ENCODE results near the gene CETN2. TPM values are rescaled to one million over a fixed set of nuclear protein-coding genes. Genes with fewer than 3 reads are reported as not detected.

CETN2 gene
- total RNA-seq, 1 donor from 2014 or later: 58.2 TPM

DNA sequence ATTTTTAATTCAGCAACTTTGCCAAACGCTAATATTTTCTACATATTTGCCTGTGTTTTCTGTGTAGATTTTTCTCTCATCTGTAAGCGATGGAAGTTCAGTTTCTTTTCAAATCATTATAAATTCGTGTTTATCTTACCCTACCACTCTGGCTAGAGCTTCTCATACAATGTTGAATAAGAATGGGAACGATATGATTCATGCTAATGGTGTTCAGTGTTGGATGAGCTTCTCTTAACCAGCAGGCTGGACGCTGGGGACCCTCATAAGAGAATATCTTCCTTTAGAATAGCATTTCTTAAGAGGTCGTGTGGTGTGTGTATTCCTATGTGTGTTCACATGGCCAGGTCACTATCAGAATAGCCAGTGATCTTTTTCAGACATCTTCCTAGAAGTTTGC is 31.3 kb upstream of the CETN2 start:
- Mint-ChIP-seq H3K9me3 (ENCODE audit: low read depth) (peaks cover 10% of the 10 kb centered on the region), H3K36me3 (ENCODE audit: insufficient read depth) (peaks cover 18% of the 10 kb centered on the region), H3K27ac (no peak overlapping the region), H3K27me3 (no peaks in the 10 kb centered on the region), H3K4me3 (ENCODE audit: low read depth) (no peak overlapping the region), H3K4me1 (ENCODE audit: low read depth) (no peaks in the 10 kb centered on the region)
- TF ChIP-seq, protein P1, sequence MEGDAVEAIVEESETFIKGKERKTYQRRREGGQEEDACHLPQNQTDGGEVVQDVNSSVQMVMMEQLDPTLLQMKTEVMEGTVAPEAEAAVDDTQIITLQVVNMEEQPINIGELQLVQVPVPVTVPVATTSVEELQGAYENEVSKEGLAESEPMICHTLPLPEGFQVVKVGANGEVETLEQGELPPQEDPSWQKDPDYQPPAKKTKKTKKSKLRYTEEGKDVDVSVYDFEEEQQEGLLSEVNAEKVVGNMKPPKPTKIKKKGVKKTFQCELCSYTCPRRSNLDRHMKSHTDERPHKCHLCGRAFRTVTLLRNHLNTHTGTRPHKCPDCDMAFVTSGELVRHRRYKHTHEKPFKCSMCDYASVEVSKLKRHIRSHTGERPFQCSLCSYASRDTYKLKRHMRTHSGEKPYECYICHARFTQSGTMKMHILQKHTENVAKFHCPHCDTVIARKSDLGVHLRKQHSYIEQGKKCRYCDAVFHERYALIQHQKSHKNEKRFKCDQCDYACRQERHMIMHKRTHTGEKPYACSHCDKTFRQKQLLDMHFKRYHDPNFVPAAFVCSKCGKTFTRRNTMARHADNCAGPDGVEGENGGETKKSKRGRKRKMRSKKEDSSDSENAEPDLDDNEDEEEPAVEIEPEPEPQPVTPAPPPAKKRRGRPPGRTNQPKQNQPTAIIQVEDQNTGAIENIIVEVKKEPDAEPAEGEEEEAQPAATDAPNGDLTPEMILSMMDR (IDR thresholded peaks at IDR 0.05; ENCODE audit: unreplicated experiment): no peak
- DNase-seq (ENCODE audit: low spot score, unreplicated experiment): no peak

DNA sequence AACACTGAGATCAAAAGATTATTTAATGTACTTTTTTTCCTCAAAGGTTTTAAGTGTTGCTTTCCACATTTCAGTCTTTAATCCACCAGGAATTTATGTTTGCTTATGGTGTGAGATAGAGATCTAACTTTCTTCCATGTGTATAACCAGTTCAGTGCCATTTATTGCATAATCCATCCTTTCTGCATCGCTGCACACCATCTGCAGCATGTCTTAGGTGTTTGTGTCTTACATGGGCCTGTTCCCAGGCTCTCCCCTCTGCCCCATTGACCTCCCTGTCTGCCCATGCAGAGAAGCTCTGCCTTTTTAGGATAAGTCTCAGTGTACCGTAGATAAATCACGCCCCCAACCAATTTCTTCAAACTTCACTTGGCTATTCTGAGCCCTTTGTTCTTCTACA is 30.6 kb upstream of the CETN2 start:
- TF ChIP-seq, protein P1 (IDR thresholded peaks at IDR 0.05; ENCODE audit: unreplicated experiment): no peak
- no peak for DNase-seq (ENCODE audit: low spot score, unreplicated experiment)
- Mint-ChIP-seq H3K27ac (no peak overlapping the region), H3K9me3 (ENCODE audit: low read depth) (peaks cover 10% of the 10 kb centered on the region), H3K4me1 (ENCODE audit: low read depth) (no peaks in the 10 kb centered on the region), H3K27me3 (no peaks in the 10 kb centered on the region), H3K4me3 (ENCODE audit: low read depth) (no peak overlapping the region), H3K36me3 (ENCODE audit: insufficient read depth) (peaks cover 18% of the 10 kb centered on the region)

DNA sequence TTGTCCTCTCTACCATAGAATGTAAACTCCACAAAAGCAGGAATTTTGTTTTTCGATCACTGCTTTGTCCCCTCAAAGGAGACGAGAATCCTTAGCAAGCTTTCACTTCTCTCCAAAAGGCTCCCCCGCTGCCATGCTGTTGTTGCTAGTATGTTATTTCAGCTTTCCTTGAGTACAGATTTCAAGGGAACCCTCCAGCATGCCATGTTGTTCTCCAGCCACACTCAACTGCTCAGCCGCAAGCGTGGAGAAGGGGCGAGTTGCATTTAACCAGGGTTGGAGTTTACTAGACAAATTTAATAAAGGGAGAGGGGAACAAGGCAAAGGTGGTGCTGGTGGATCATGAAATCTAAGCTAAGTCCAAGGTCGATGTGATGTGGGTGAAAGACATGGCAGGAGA is 23.4 kb upstream of the CETN2 start:
- no peak for DNase-seq (ENCODE audit: low spot score, unreplicated experiment)
- Mint-ChIP-seq H3K4me3 (ENCODE audit: low read depth) (no peak overlapping the region), H3K4me1 (ENCODE audit: low read depth) (no peaks in the 10 kb centered on the region), H3K27me3 (no peaks in the 10 kb centered on the region), H3K36me3 (ENCODE audit: insufficient read depth) (peaks cover 20% of the 10 kb centered on the region), H3K9me3 (ENCODE audit: low read depth) (peaks cover 25% of the 10 kb centered on the region), H3K27ac (no peak overlapping the region)
- TF ChIP-seq, protein P1 (IDR thresholded peaks at IDR 0.05; ENCODE audit: unreplicated experiment): no peak

DNA sequence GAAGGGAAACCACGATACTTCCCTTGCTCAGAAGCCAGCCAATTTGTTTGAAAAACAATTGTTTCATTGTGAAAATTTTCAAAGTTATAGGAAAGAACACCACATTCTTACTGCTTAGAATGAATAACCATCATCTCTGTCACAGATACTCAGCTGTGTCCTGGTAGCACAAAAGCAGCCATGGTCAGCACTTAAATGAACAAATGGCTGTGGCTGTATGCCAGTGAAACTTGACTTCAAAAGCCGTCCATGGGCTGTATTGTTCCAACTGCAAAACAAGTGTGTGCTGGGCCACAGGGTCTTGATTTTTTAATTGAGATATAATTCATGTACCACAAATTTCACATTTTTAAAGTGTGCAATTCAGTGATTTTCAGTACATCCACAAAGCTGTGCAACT is 19.9 kb upstream of the CETN2 start:
- Mint-ChIP-seq H3K4me1 (ENCODE audit: low read depth) (no peaks in the 10 kb centered on the region), H3K27me3 (no peaks in the 10 kb centered on the region), H3K27ac (no peak overlapping the region), H3K4me3 (ENCODE audit: low read depth) (no peak overlapping the region), H3K9me3 (ENCODE audit: low read depth) (peaks cover 29% of the 10 kb centered on the region), H3K36me3 (ENCODE audit: insufficient read depth) (peaks cover 19% of the 10 kb centered on the region)
- DNase-seq (ENCODE audit: low spot score, unreplicated experiment): no peak
- TF ChIP-seq, protein P1 (IDR thresholded peaks at IDR 0.05; ENCODE audit: unreplicated experiment): no peak

DNA sequence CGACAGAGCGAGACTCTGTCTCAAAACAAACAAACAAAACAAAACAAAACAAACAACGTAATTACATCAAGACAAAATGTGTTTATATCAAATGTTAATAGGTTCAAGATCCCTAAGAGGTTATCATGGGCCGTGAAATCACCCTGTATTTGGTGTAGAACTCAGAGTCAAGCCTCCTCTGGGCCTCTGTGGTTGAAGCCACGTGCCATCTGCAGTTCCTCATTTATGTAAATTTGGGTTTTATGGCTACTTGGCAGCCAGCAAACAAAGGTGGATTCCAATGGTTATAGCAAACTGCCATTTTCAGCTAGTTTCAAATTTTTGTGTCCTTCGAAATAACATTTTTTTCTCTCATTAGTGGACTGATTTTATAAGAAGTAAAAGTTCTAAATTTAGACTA is 16.7 kb upstream of the CETN2 start:
- H3K36me3 Mint-ChIP-seq (ENCODE audit: insufficient read depth): peaks cover 14% of the 10 kb centered on the region
- DNase-seq (ENCODE audit: low spot score, unreplicated experiment): no peak
- no peak overlapping the region for H3K27ac Mint-ChIP-seq
- no peaks in the 10 kb centered on the region for H3K27me3 Mint-ChIP-seq
- no peak overlapping the region for H3K4me3 Mint-ChIP-seq (ENCODE audit: low read depth)
- peaks cover 19% of the 10 kb centered on the region for H3K9me3 Mint-ChIP-seq (ENCODE audit: low read depth)
- H3K4me1 Mint-ChIP-seq (ENCODE audit: low read depth): no peaks in the 10 kb centered on the region
- TF ChIP-seq, protein P1 (IDR thresholded peaks at IDR 0.05; ENCODE audit: unreplicated experiment): no peak
